Tibial nerve (tissue), 3 donors: ENCODE results near the gene CHD6.

ENCODE experiments used
- POLR2A ChIP-seq, 2 donors: fragments of 450-650 bp; IDR thresholded peaks; one replicate each; pipeline ENCODE4 v1.6.1; 2017; ENCODE audit warnings: antibody characterized with exemption in 2 of 2, mild to moderate bottlenecking in 2 of 2, moderate library complexity in 2 of 2
- TF ChIP-seq, protein P1 (sequence below), 5 experiments: fragments of 200-600 bp in 3 of 5; fragments of 450-650 bp in 2 of 5; sonication (generic) in 3 of 5; IDR thresholded peaks; one replicate each; pipeline ENCODE4 v1.5.1; 2016 to 2019; ENCODE audit warnings: antibody characterized with exemption in 5 of 5, mild to moderate bottlenecking in 3 of 5, moderate library complexity in 2 of 5

DNA sequence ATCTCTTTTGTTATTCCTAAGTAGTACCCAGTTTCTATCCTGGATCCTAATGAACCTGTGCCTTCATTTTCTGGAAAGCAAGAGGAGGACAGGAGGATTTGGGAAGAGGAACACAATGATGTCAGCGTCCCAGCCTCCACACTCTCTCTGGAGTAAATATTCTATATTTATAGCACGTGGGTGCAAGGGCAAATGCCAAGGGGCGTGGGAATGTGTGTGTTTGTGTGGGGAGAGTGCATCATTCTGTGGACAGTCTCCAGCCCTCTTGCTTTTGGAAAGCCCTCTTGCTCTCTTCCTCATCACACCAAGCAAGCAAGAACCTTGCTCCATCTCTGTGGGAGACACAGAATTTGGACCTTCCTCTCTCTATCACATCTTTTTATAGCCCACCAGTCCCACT is 148.3 kb downstream of the CHD6 start:
- TF ChIP-seq, protein P1, sequence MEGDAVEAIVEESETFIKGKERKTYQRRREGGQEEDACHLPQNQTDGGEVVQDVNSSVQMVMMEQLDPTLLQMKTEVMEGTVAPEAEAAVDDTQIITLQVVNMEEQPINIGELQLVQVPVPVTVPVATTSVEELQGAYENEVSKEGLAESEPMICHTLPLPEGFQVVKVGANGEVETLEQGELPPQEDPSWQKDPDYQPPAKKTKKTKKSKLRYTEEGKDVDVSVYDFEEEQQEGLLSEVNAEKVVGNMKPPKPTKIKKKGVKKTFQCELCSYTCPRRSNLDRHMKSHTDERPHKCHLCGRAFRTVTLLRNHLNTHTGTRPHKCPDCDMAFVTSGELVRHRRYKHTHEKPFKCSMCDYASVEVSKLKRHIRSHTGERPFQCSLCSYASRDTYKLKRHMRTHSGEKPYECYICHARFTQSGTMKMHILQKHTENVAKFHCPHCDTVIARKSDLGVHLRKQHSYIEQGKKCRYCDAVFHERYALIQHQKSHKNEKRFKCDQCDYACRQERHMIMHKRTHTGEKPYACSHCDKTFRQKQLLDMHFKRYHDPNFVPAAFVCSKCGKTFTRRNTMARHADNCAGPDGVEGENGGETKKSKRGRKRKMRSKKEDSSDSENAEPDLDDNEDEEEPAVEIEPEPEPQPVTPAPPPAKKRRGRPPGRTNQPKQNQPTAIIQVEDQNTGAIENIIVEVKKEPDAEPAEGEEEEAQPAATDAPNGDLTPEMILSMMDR (IDR thresholded peaks at IDR 0.05), result no peak
- TF ChIP-seq POLR2A (IDR thresholded peaks at IDR 0.05), result no peak
